Tibial artery (tissue), 4 donors: Measurements from ENCODE around the gene KCNAB2.

ENCODE experiments used
- DNase-seq, 2 donors: peaks; one replicate each; pipeline ENCODE4 v3.0.0-alpha.2; 2019
- H3K27ac ChIP-seq, 2 donors: fragments of 200-600 bp; sonication (generic) in 1 of 2; 1 replicate in 1 of 2; 2 replicates in 1 of 2; pipeline ENCODE4 v1.5.1; 2018 to 2019; ENCODE audit warnings: mild to moderate bottlenecking in 1 of 2
- H3K27me3 ChIP-seq, 2 donors: fragments of 200-600 bp; sonication (generic) in 1 of 2; one replicate each; pipeline versions ENCODE4 v1.5.1 to v1.6.0; 2016 to 2019
- H3K36me3 ChIP-seq, 3 donors: fragments of 200-600 bp; sonication (generic) in 2 of 3; one replicate each; pipeline ENCODE4 v1.5.1; 2016 to 2019; ENCODE audit warnings: mild to moderate bottlenecking in 2 of 3
- H3K4me1 ChIP-seq, 4 donors: fragments of 200-600 bp; sonication (generic) in 2 of 4; 1 replicate in 3 of 4; 2 replicates in 1 of 4; pipeline ENCODE4 v1.5.1; 2016 to 2019
- H3K4me3 ChIP-seq, 2 donors: fragments of 200-600 bp; sonication (generic) in 1 of 2; 1 replicate in 1 of 2; 2 replicates in 1 of 2; pipeline ENCODE4 v1.5.1; 2018 to 2019; ENCODE audit warnings: mild to moderate bottlenecking in 2 of 2
- H3K9me3 ChIP-seq, 3 donors: fragments of 200-600 bp; sonication (generic) in 1 of 3; one replicate each; pipeline ENCODE4 v1.5.1; 2016 to 2019
- CTCF ChIP-seq, 2 experiments: fragments of 200-600 bp in 1 of 2; fragments of 450-650 bp in 1 of 2; IDR thresholded peaks; one replicate each; pipeline ENCODE4 v1.5.1; 2017 to 2019; ENCODE audit warnings: antibody characterized with exemption in 2 of 2, mild to moderate bottlenecking in 1 of 2, moderate library complexity in 1 of 2
- intact Hi-C: fragments of 100-400 bp; cut with DNase I; formaldehyde crosslinking; loops from one replicate; pipeline ENCODE4 v1.15.0; 2023; ENCODE audit warnings: low total_unique reads

The KCNAB2 gene

GRCh38 chr1:6104631-6105030 lies 58.9 kb downstream of the KCNAB2 start:
- no peak for TF ChIP-seq CTCF (IDR thresholded peaks at IDR 0.05)
- Histone ChIP-seq H3K27ac (no peak overlapping the region), H3K4me1 (no peaks in the 10 kb centered on the region), H3K9me3 (no peaks in the 10 kb centered on the region), H3K27me3 (peaks cover 0 to 71% of the 10 kb centered on the region in 2 donors), H3K4me3 (no peak overlapping the region), H3K36me3 (peaks cover 0 to 9% (median 0%) of the 10 kb centered on the region in 3 donors)
- intact Hi-C loops: no loop called here
- DNase-seq: no peak

GRCh38 chr1:6105218-6105679 lies 59.6 kb downstream of the KCNAB2 start:
- Histone ChIP-seq H3K27me3 (peaks cover 0 to 71% of the 10 kb centered on the region in 2 donors), H3K27ac (no peak overlapping the region), H3K9me3 (no peaks in the 10 kb centered on the region), H3K4me3 (no peak overlapping the region), H3K4me1 (no peaks in the 10 kb centered on the region), H3K36me3 (peaks cover 0 to 13% (median 0%) of the 10 kb centered on the region in 3 donors)
- intact Hi-C loops: no loop called here
- no peak for DNase-seq
- TF ChIP-seq CTCF (IDR thresholded peaks at IDR 0.05): no peak

- Histone ChIP-seq H3K36me3 (peaks cover 0 to 13% (median 0%) of the 10 kb centered on the region in 3 donors), H3K4me1 (no peaks in the 10 kb centered on the region), H3K9me3 (no peaks in the 10 kb centered on the region), H3K27ac (no peak overlapping the region), H3K4me3 (no peak overlapping the region), H3K27me3 (peaks cover 0 to 67% of the 10 kb centered on the region in 2 donors)
- DNase-seq: no peak
- TF ChIP-seq CTCF (IDR thresholded peaks at IDR 0.05): no peak
- intact Hi-C loops: no loop called here
Measured at GRCh38 chr1:6105763-6106162, 60.1 kb downstream of the KCNAB2 start.

- Histone ChIP-seq H3K27me3 (peaks cover 0 to 62% of the 10 kb centered on the region in 2 donors), H3K27ac (no peak overlapping the region), H3K4me3 (no peak overlapping the region), H3K36me3 (peaks cover 0 to 13% (median 0%) of the 10 kb centered on the region in 3 donors), H3K4me1 (no peaks in the 10 kb centered on the region), H3K9me3 (no peaks in the 10 kb centered on the region)
- no peak for TF ChIP-seq CTCF (IDR thresholded peaks at IDR 0.05)
- intact Hi-C loops: no loop called here
- no peak for DNase-seq
Measured at GRCh38 chr1:6106321-6106731, 60.6 kb downstream of the KCNAB2 start.

- intact Hi-C loops: no loop called here
- peaks cover 0 to 55% of the 10 kb centered on the region in 2 donors for H3K27me3 ChIP-seq
- DNase-seq: no peak
- no peak for TF ChIP-seq CTCF (IDR thresholded peaks at IDR 0.05)
- no peaks in the 10 kb centered on the region for H3K4me1 ChIP-seq
- no peaks in the 10 kb centered on the region for H3K9me3 ChIP-seq
- no peak overlapping the region for H3K27ac ChIP-seq
- H3K4me3 ChIP-seq: no peak overlapping the region
- peaks cover 0 to 13% (median 0%) of the 10 kb centered on the region in 3 donors for H3K36me3 ChIP-seq
Measured at GRCh38 chr1:6106977-6107376, 61.3 kb downstream of the KCNAB2 start.
